Measurements from ENCODE around the gene ABHD1.

- TF ChIP-seq POLR2A (IDR thresholded peaks at IDR 0.05; ENCODE audit: low read depth, low read length) (no peak), POLR2AphosphoS5 (IDR thresholded peaks at IDR 0.05; ENCODE audit: low read depth, low read length) (no peak)
These were observed 14.5 kb upstream of the ABHD1 start for GRCh38 chr2:27109083-27109482.

Measured in GM12892 (cell line).